Measurements from ENCODE around the gene ADGRD1.

Gene ADGRD1

DNA sequence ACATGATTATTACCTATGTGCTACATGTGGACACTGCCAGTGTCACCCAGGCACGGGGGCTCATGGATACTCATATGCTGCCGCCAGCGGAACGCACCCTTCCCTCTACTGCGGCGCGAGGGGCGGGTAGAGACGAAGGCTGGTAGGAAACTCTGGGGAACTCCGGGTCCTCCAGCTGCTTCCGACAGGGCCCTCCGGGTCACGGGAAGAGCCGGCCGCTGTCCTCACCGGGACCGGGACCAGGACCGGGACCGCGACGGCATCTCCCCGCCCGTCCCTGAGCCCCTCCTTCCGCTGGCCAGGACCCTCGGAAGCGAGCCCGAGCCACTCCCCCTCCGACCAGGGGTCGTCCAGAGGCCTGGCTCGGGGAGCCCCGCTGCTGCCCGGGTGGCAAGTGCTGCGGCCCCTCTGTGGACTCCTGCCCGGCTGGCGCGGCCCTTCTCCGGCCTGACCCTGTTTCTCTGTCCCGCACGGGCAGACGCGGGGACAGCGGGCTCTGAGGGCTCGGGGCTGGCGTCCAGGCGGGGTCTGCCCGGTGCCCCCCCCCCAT lies 209.6 kb downstream of the ADGRD1 start:
- no peak overlapping the region for H3K9ac ChIP-seq (ENCODE audit: low read depth, low read length, poor library complexity)
- peaks cover 0 to 2% of the 10 kb centered on the region in 2 donors for H3K9me3 ChIP-seq (replicated peaks in 1 of 2; ENCODE audit: control insufficient read depth in 2 of 2, insufficient read depth in 1 of 2, low read depth in 1 of 2, low read length in 2 of 2)
- H3K4me1 ChIP-seq (ENCODE audit: control insufficient read depth in 2 of 2, insufficient read depth in 1 of 2, low read depth in 1 of 2, low read length in 2 of 2): no peaks in the 10 kb centered on the region
- H2BK15ac ChIP-seq (ENCODE audit: low read length): no peak overlapping the region
- no peak for DNase-seq (ENCODE audit: low spot score)
- H2BK12ac ChIP-seq (ENCODE audit: low read length): no peak overlapping the region
- no peak overlapping the region for H3K18ac ChIP-seq (ENCODE audit: low read length)
- no peaks in the 10 kb centered on the region for H3K79me1 ChIP-seq (ENCODE audit: low read depth, low read length)
- no peak overlapping the region for H3K4me3 ChIP-seq (ENCODE audit: low read length in 2 of 2)
- H3K4ac ChIP-seq (ENCODE audit: low read length): no peak overlapping the region
- H3K4me2 ChIP-seq (ENCODE audit: insufficient read depth, low read length, poor library complexity, severe bottlenecking): no peak overlapping the region
- no peaks in the 10 kb centered on the region for H3K27me3 ChIP-seq (ENCODE audit: control insufficient read depth in 3 of 3, insufficient read depth in 3 of 3, low read depth in 1 of 3, low read length in 3 of 3)
- peak overlapping the region; percentile 26 for H2AK5ac ChIP-seq (ENCODE audit: low read depth, low read length)
- H2AFZ ChIP-seq (ENCODE audit: low read length): no peak overlapping the region
- no peak overlapping the region for H3K14ac ChIP-seq (ENCODE audit: low read length)
- no peak overlapping the region for H2BK5ac ChIP-seq (ENCODE audit: low read length)
- no peak overlapping the region for H4K91ac ChIP-seq (ENCODE audit: low read depth, low read length, poor library complexity)
- H2BK120ac ChIP-seq (ENCODE audit: low read depth, low read length): no peak overlapping the region
- H3K27ac ChIP-seq (replicated peaks; ENCODE audit: low read length): no peak overlapping the region
- H4K8ac ChIP-seq (ENCODE audit: low read depth, low read length): no peak overlapping the region
- peak overlapping the region; percentile 9 for H3K23ac ChIP-seq (ENCODE audit: low read depth, low read length, poor library complexity)
- no peaks in the 10 kb centered on the region for H3K36me3 ChIP-seq (replicated peaks in 1 of 2; ENCODE audit: control insufficient read depth in 2 of 2, insufficient read depth in 2 of 2, low read length in 2 of 2)
- no CpG with 5 or more reads among the region's 46 CpGs for WGBS, 2 donors (ENCODE audit: extremely low coverage in 2 of 2, insufficient read length in 2 of 2, insufficient replicate concordance in 1 of 2)

GRCh38 chr12:131164096-131164872 lies 210.6 kb downstream of the ADGRD1 start:
- Histone ChIP-seq H2AK5ac (ENCODE audit: low read depth, low read length) (peak overlapping the region; percentile 26), H3K27me3 (ENCODE audit: control insufficient read depth in 3 of 3, insufficient read depth in 3 of 3, low read depth in 1 of 3, low read length in 3 of 3) (no peaks in the 10 kb centered on the region), H3K27ac (replicated peaks; ENCODE audit: low read length) (no peak overlapping the region), H3K14ac (ENCODE audit: low read length) (peak overlapping the region; percentile 85), H3K4me2 (ENCODE audit: insufficient read depth, low read length, poor library complexity, severe bottlenecking) (no peak overlapping the region), H4K91ac (ENCODE audit: low read depth, low read length, poor library complexity) (no peak overlapping the region), H2BK5ac (ENCODE audit: low read length) (no peak overlapping the region), H4K8ac (ENCODE audit: low read depth, low read length) (no peak overlapping the region), H2BK120ac (ENCODE audit: low read depth, low read length) (no peak overlapping the region), H3K79me1 (ENCODE audit: low read depth, low read length) (no peaks in the 10 kb centered on the region), H3K36me3 (replicated peaks in 1 of 2; ENCODE audit: control insufficient read depth in 2 of 2, insufficient read depth in 2 of 2, low read length in 2 of 2) (no peaks in the 10 kb centered on the region), H2AFZ (ENCODE audit: low read length) (peak overlapping the region; percentile 36), H3K4me3 (ENCODE audit: low read length in 2 of 2) (no peak overlapping the region), H2BK12ac (ENCODE audit: low read length) (no peak overlapping the region), H3K23ac (ENCODE audit: low read depth, low read length, poor library complexity) (peak overlapping the region; percentile 10), H3K4me1 (ENCODE audit: control insufficient read depth in 2 of 2, insufficient read depth in 1 of 2, low read depth in 1 of 2, low read length in 2 of 2) (no peaks in the 10 kb centered on the region), H2BK15ac (ENCODE audit: low read length) (peak overlapping the region; percentile 30), H3K9ac (ENCODE audit: low read depth, low read length, poor library complexity) (no peak overlapping the region), H3K18ac (ENCODE audit: low read length) (peak overlapping the region; percentile 7), H3K4ac (ENCODE audit: low read length) (no peak overlapping the region), H3K9me3 (replicated peaks in 1 of 2; ENCODE audit: control insufficient read depth in 2 of 2, insufficient read depth in 1 of 2, low read depth in 1 of 2, low read length in 2 of 2) (peaks cover 0 to 2% of the 10 kb centered on the region in 2 donors)
- WGBS, 2 donors (ENCODE audit: extremely low coverage in 2 of 2, insufficient read length in 2 of 2, insufficient replicate concordance in 1 of 2): no CpG with 5 or more reads among the region's 34 CpGs
- no peak for DNase-seq (ENCODE audit: low spot score)

DNA sequence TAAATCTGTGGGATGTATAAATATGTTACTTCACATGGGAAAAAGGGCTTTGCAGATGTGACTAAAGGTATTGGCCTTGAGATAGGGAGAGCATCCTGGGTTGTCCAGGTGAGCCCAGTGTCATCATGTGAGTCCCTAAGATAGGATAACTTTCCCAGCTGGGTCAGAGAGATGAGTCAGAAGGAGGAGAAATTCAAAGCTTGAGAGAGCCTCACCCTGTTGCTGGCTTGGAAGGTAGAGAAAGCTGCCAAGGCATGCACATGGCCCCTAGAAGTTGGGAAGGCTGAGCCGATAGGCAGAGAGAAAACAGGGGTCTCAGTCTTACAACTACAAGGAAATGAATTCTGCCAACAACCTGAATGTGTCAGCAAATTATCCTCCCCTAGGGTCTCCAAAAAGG lies 213.0 kb downstream of the ADGRD1 start:
- no peak overlapping the region for H3K4ac ChIP-seq (ENCODE audit: low read length)
- no peak overlapping the region for H2AFZ ChIP-seq (ENCODE audit: low read length)
- no peak overlapping the region for H2AK5ac ChIP-seq (ENCODE audit: low read depth, low read length)
- H4K91ac ChIP-seq (ENCODE audit: low read depth, low read length, poor library complexity): no peak overlapping the region
- no peak for DNase-seq (ENCODE audit: low spot score)
- H3K9ac ChIP-seq (ENCODE audit: low read depth, low read length, poor library complexity): no peak overlapping the region
- no peaks in the 10 kb centered on the region for H3K4me1 ChIP-seq (ENCODE audit: control insufficient read depth in 2 of 2, insufficient read depth in 1 of 2, low read depth in 1 of 2, low read length in 2 of 2)
- H3K4me2 ChIP-seq (ENCODE audit: insufficient read depth, low read length, poor library complexity, severe bottlenecking): no peak overlapping the region
- H2BK15ac ChIP-seq (ENCODE audit: low read length): no peak overlapping the region
- no peak overlapping the region for H4K8ac ChIP-seq (ENCODE audit: low read depth, low read length)
- no peak overlapping the region for H3K18ac ChIP-seq (ENCODE audit: low read length)
- H3K23ac ChIP-seq (ENCODE audit: low read depth, low read length, poor library complexity): no peak overlapping the region
- H3K79me1 ChIP-seq (ENCODE audit: low read depth, low read length): no peaks in the 10 kb centered on the region
- no CpG with 5 or more reads among the region's 1 CpG for WGBS, 2 donors (ENCODE audit: extremely low coverage in 2 of 2, insufficient read length in 2 of 2, insufficient replicate concordance in 1 of 2)
- no peak overlapping the region for H3K4me3 ChIP-seq (ENCODE audit: low read length in 2 of 2)
- no peak overlapping the region for H2BK120ac ChIP-seq (ENCODE audit: low read depth, low read length)
- no peak overlapping the region for H3K27ac ChIP-seq (replicated peaks; ENCODE audit: low read length)
- H3K36me3 ChIP-seq (replicated peaks in 1 of 2; ENCODE audit: control insufficient read depth in 2 of 2, insufficient read depth in 2 of 2, low read length in 2 of 2): no peaks in the 10 kb centered on the region
- peaks cover 0 to 2% of the 10 kb centered on the region in 2 donors for H3K9me3 ChIP-seq (replicated peaks in 1 of 2; ENCODE audit: control insufficient read depth in 2 of 2, insufficient read depth in 1 of 2, low read depth in 1 of 2, low read length in 2 of 2)
- H3K14ac ChIP-seq (ENCODE audit: low read length): no peak overlapping the region
- no peak overlapping the region for H2BK12ac ChIP-seq (ENCODE audit: low read length)
- no peaks in the 10 kb centered on the region for H3K27me3 ChIP-seq (ENCODE audit: control insufficient read depth in 3 of 3, insufficient read depth in 3 of 3, low read depth in 1 of 3, low read length in 3 of 3)
- no peak overlapping the region for H2BK5ac ChIP-seq (ENCODE audit: low read length)

DNA sequence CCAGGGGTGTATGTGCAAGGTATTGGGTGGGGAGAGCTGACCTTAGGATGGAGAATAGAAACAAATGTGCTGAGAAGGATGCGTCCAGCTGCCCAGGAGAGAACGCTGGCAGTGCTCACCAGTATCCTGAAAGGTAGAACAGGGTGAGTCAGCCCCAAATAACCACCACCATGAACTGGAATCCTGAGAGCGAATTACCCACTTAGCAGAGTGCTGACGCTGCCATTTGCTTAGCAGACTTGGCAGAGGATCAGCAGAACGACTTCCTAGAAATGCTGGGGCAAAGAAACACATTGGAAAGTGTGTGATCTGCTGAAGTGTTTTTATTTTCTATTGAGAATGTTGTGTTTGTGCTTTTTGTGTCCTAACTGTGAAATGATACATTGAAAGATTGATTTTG lies 213.6 kb downstream of the ADGRD1 start:
- Histone ChIP-seq H4K8ac (ENCODE audit: low read depth, low read length) (no peak overlapping the region), H3K36me3 (replicated peaks in 1 of 2; ENCODE audit: control insufficient read depth in 2 of 2, insufficient read depth in 2 of 2, low read length in 2 of 2) (no peaks in the 10 kb centered on the region), H3K4me2 (ENCODE audit: insufficient read depth, low read length, poor library complexity, severe bottlenecking) (no peak overlapping the region), H2BK15ac (ENCODE audit: low read length) (no peak overlapping the region), H2BK12ac (ENCODE audit: low read length) (no peak overlapping the region), H3K9ac (ENCODE audit: low read depth, low read length, poor library complexity) (no peak overlapping the region), H2BK5ac (ENCODE audit: low read length) (no peak overlapping the region), H3K14ac (ENCODE audit: low read length) (no peak overlapping the region), H3K23ac (ENCODE audit: low read depth, low read length, poor library complexity) (no peak overlapping the region), H2BK120ac (ENCODE audit: low read depth, low read length) (no peak overlapping the region), H3K4me1 (ENCODE audit: control insufficient read depth in 2 of 2, insufficient read depth in 1 of 2, low read depth in 1 of 2, low read length in 2 of 2) (no peaks in the 10 kb centered on the region), H3K18ac (ENCODE audit: low read length) (no peak overlapping the region), H3K4ac (ENCODE audit: low read length) (no peak overlapping the region), H3K79me1 (ENCODE audit: low read depth, low read length) (no peaks in the 10 kb centered on the region), H3K4me3 (ENCODE audit: low read length in 2 of 2) (no peak overlapping the region), H3K27ac (replicated peaks; ENCODE audit: low read length) (no peak overlapping the region), H2AFZ (ENCODE audit: low read length) (no peak overlapping the region), H3K27me3 (ENCODE audit: control insufficient read depth in 3 of 3, insufficient read depth in 3 of 3, low read depth in 1 of 3, low read length in 3 of 3) (no peaks in the 10 kb centered on the region), H3K9me3 (replicated peaks in 1 of 2; ENCODE audit: control insufficient read depth in 2 of 2, insufficient read depth in 1 of 2, low read depth in 1 of 2, low read length in 2 of 2) (peaks cover 0 to 2% of the 10 kb centered on the region in 2 donors), H2AK5ac (ENCODE audit: low read depth, low read length) (no peak overlapping the region), H4K91ac (ENCODE audit: low read depth, low read length, poor library complexity) (no peak overlapping the region)
- no CpG with 5 or more reads among the region's 5 CpGs for WGBS, 2 donors (ENCODE audit: extremely low coverage in 2 of 2, insufficient read length in 2 of 2, insufficient replicate concordance in 1 of 2)
- DNase-seq (ENCODE audit: low spot score): no peak

Data from neuronal stem cell (in vitro differentiated cells).